ENCODE measurements around the gene BCAS1.

BCAS1 gene

DNA sequence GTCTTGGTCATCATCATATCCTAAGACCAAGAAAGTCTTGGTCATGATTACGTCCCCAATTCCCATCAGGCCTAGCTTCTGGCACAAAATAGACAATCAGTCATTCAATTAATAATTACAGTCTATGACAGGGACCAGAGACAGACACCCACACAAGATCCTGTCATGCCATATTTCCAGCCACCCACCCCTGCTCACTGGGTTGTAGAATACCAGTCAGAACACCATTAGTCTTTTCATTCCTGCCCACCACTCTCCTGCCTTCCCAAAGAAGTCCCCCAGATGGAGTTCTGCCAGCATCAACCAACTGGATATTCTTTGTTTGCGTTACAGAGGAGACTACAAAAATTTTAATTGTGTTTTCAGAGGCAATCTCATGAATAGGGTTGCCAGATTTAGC lies 81.0 kb downstream of the BCAS1 start:
- no peak overlapping the region for H3K4me3 ChIP-seq (replicated peaks in 1 of 2; ENCODE audit: low read depth in 2 of 2, low read length in 2 of 2)
- DNase-seq (ENCODE audit: low read depth in 2 of 2): no peak
- TF ChIP-seq, protein P1, sequence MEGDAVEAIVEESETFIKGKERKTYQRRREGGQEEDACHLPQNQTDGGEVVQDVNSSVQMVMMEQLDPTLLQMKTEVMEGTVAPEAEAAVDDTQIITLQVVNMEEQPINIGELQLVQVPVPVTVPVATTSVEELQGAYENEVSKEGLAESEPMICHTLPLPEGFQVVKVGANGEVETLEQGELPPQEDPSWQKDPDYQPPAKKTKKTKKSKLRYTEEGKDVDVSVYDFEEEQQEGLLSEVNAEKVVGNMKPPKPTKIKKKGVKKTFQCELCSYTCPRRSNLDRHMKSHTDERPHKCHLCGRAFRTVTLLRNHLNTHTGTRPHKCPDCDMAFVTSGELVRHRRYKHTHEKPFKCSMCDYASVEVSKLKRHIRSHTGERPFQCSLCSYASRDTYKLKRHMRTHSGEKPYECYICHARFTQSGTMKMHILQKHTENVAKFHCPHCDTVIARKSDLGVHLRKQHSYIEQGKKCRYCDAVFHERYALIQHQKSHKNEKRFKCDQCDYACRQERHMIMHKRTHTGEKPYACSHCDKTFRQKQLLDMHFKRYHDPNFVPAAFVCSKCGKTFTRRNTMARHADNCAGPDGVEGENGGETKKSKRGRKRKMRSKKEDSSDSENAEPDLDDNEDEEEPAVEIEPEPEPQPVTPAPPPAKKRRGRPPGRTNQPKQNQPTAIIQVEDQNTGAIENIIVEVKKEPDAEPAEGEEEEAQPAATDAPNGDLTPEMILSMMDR (IDR thresholded peaks at IDR 0.05; ENCODE audit: low read depth, low read length): no peak

DNA sequence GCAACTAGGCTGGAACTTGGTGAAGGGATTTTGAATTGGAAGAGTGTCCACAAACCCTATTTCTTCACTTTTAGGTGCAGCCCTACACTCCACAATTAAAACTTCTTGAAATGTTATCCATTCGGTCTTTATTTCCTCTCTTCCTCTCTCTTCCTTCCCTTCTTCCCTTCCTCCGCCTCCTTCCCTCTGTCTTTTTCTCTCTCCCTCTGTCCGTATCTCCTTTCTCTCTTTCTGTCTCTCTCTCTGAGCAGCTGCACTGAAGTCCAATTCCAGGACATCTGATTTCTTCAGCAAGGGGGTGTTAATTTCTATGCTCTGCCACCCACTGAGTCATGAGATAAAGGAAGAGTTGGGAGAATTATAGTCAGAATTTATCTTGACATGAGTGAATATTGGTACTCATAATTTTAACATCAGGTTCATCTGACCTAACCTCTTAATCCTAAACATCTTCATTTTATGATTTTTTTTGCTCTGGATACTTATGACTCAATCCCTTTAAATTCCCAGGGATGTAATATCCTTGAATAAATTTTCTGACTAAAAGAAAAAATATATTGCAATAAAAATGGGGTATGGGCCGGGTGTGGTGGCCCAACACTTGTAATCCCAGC lies 84.2 kb downstream of the BCAS1 start:
- no peak overlapping the region for H3K4me3 ChIP-seq (replicated peaks in 1 of 2; ENCODE audit: low read depth in 2 of 2, low read length in 2 of 2)
- DNase-seq (ENCODE audit: low read depth in 2 of 2): no peak
- TF ChIP-seq, protein P1 (IDR thresholded peaks at IDR 0.05; ENCODE audit: low read depth, low read length): no peak

DNA sequence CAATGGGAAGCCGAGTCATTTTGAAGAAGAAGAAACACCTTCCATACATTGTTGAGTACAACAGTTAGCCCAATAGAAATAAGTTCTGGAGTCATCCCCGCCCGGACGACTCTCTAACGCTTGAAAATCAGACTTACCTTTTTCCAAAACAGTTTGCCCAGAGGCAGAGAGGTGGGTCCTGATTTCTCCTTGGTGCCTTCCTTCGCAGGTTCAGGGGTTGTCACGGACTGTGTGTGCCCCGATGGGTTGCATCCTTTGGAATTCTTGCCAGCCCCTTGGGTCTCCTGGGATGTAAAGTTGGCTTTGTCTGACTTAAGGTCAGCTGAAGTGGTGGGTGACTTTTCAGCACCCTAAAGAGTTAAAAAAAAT lies 85.3 kb downstream of the BCAS1 start:
- no peak for DNase-seq (ENCODE audit: low read depth in 2 of 2)
- H3K4me3 ChIP-seq (replicated peaks in 1 of 2; ENCODE audit: low read depth in 2 of 2, low read length in 2 of 2): no peak overlapping the region
- TF ChIP-seq, protein P1 (IDR thresholded peaks at IDR 0.05; ENCODE audit: low read depth, low read length): no peak

DNA sequence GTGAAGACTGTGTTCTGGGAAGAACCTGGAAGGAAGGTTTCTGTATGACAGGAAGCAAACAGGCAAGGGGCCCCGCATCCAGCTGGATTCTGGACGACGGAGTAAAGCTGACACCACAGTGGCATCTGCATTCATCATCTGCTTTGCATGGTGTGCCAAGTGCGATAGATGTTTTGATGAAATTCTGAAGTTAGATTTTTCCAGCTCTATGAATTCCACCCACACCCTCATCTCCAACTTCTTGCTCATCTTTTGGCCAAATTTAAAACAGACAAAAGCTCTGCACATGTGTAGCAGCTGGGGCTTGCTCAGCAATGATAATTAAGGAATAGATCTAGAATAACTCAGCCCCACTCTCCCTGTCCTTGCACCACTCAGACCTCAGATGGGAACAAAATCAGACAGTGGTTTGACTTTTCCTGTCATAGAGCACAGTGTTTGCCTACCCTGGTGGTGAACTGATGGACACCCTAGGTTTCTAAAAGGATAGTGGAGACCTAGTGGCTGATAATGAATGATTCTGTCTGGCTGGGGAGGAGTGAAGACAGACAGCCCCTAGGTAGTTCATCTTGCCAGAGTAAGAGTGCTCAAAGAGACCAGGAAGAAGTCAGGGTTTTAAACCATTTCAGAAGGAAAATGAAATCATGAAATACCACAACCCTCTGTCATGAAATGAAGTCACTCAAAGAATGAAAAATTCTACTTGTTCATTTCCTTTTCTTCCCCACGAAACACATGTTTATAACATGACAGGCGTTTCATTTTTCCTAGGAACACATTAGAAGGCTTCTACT lies 85.8 kb downstream of the BCAS1 start:
- TF ChIP-seq, protein P1 (IDR thresholded peaks at IDR 0.05; ENCODE audit: low read depth, low read length): no peak
- no peak overlapping the region for H3K4me3 ChIP-seq (replicated peaks in 1 of 2; ENCODE audit: low read depth in 2 of 2, low read length in 2 of 2)
- peak in 1 of 2 donors; percentile 10 for DNase-seq (ENCODE audit: low read depth in 2 of 2)

DNA sequence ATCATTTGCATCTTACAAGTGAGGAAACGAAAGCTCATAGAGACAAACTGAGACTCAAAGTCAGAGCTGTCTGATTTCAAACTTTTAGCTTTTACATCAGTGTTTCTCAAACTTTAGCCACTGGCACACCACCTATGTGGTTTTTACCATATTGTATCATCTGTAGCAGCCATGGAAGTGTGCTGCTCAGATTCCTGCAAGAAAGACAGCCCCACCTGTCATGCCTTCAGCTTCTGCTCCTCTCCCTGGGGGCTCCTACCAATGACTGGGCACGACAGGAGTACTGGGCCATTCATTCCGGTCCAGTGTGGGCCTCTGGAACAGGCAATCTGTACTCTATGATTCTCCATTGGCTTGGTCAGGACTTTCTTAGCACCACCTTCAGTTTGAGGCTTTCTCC lies 87.0 kb downstream of the BCAS1 start:
- no peak for DNase-seq (ENCODE audit: low read depth in 2 of 2)
- no peak overlapping the region for H3K4me3 ChIP-seq (replicated peaks in 1 of 2; ENCODE audit: low read depth in 2 of 2, low read length in 2 of 2)
- TF ChIP-seq, protein P1 (IDR thresholded peaks at IDR 0.05; ENCODE audit: low read depth, low read length): no peak

DNA sequence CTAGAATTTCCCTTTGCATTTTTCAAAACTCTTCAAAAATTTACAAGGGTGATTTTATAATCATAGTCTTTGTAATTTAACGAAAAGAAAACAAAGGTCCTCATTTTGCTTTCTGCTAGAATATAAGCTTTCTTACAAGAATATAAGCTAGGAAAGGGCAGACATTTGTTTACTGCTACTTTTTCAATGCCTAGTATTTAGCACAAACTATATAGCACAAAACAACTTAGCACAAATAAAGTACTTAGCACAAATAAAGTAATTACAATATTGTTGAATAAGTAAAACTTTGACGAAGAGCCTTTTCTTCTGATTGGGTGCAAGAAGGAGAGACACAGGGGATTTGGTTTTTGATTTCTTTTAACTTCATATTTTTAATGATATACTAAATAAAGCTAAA lies 87.8 kb downstream of the BCAS1 start:
- TF ChIP-seq, protein P1 (IDR thresholded peaks at IDR 0.05; ENCODE audit: low read depth, low read length): no peak
- H3K4me3 ChIP-seq (replicated peaks in 1 of 2; ENCODE audit: low read depth in 2 of 2, low read length in 2 of 2): no peak overlapping the region
- DNase-seq (ENCODE audit: low read depth in 2 of 2): no peak

Data from cardiac fibroblast (primary cell).